Activated T-cell treated with anti-CD3 and anti-CD28 coated beads, Interleukin-2, amount 50 U/mL, for 48 hours (primary cell): ENCODE results near the gene ANKRD18A.

Experiments
- DNase-seq, 2 experiments: peaks; one replicate each; pipeline ENCODE4 v3.0.0-alpha.2; 2020

ANKRD18A gene

DNA sequence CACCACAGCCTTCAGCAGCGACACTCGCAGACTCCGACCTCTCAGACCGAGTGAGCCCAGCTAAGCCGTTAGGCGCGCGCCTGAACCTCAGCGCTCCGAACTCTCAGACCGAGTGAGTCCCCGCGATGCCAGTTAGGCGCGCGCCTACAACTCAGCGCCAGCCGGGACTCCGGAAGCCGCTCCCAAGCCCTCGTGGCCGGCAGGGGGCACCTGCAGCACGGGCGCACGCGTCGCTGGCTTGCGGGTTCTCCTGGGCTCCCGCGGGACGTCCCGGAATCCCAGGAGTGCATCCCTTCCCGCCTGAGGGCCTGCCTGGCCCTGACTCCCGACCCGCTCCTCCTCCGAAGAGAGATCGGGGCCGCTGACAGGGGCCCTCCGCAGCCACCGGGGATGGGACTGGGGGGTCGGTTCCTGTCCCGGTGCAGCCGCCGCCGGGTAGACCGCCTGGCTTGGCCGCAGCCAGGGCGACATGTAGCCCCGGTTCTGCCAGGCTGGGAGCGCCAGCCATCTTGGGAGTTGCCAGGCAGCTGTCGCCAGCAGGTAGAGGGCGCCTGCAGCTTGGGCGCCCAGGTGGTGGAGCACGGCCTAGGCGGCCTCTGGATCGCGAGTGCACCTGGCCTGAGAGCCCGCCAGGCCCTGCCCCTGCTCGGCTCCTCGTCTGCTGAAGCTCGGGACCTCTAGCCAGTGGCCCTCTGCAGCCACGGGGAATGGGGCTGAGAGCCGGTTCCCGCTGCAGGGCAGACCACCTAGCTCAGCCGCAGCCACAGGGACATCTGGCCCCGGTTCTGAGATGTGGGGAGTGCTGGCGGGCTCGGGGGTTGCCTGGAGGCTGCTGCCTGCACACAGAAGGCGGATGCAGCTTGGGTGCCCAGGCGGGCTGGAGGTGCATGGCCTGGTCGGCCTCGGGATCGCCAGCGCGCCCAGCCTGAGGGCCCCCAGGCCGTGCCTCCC is at the start of gene ANKRD18A:
TSS of gene ANKRD18A (minus strand) at position 114 of the 951 bp plus-strand sequence. CDS start 311 bp downstream, outside the sequence.
- peak; percentile 80 to 85 for DNase-seq

DNA sequence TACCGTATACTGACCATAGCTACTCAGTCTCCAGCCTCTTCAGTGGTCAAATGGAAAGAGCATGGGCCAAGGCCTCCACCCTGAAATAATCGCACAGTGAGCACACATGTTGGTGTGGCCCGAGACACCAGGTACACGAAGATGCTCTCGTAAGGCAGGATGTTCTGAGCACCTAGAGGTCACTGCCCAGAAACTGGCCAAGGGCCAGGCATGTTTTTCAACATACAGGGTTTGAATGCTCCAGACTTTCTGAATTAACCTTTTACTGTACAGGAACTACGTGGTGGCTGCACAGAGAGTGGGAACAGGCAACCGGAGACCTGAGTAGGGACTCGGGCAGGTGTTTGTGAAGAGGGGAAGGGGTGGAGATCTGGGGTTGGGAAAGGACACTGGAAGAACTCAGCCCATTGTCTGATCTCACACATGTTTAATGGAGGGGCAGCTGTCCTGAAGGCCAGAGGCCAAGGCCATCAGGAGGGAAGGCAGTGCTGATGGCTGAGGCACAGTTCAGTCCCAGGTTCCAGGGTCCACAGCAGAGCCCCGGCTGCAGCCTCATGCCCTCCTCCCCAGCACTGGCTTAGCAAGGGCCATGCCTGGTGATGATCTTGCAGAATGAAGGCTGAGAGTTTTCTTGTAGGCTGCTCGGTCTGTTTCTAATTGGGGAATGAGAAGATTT is 48.5 kb upstream of the ANKRD18A start:
- no peak for DNase-seq

DNA sequence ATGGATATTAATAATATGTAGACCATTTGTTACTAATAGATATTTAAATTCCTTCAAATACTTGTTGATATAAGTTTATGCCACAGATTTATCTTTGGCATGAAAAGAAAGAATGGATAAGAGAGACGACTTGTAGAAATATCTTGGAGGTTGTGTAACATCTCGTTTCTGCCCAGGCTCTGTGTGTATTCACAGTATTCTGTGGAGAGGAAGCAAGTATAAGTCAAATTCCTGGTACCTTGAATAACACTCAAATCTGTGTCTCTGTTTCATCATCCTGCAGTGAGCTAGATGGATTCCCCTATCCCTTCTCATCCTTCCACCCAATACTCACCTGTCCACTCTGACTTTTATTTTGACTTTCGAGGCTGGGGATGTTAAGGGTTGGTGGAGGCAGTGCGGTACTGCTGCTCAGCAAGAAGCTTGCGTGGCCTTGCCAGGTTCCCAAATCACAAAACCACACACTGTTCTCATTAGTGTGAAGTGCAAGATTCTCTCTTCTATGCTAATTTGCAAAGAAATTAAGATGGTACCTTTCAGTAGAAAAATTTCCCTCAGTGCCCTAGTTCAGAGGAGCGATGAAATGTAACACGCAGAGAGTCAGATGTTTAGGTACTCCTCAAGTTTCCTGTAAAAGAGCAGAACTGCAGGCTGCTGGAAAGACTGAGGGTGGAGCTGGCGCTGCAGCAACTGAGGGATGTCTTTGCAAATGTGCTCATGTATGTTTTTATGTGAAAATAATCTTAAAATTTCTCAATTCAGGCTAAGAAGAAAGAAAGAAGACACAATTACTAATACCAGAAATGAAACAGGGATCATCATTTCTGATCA is 42.6 kb upstream of the ANKRD18A start:
- no peak for DNase-seq

DNA sequence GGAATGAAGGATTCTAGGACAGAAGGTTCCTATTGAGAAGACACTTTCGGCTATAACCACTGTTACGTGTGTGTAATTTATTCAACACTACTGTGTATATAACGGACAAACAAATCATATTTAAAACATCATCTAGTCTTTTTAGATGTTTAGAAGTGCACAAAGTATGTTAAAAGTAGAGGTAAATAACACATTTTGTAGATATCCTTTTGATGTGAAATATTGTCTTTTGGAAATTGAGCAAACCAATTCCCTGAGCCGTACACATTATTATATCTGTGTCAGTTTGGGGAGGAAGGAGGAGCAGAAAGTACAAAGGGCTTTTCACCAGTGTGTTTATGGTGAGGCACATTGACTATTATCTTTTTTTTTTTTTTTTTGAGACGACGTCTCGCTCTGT is 39.1 kb upstream of the ANKRD18A start:
- DNase-seq, result no peak

DNA sequence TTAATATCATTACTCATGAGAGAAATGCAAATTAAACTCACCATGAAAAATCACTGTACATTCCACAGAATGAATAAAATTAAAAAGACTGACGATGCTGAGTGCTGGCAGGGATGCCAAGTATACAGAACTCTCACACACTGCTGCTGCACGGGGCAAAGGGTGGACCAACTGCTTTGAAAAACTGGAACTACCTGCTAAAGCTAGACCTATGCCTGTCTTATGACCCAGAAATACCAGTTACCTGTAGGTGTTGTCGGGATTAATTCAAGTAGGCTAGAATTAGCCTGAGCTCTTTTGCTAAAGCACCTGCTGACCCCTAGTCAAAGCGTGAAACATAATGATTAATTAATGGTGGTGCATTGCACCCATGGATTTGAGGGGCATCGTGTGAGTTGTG is 36.5 kb upstream of the ANKRD18A start:
- DNase-seq, result no peak

DNA sequence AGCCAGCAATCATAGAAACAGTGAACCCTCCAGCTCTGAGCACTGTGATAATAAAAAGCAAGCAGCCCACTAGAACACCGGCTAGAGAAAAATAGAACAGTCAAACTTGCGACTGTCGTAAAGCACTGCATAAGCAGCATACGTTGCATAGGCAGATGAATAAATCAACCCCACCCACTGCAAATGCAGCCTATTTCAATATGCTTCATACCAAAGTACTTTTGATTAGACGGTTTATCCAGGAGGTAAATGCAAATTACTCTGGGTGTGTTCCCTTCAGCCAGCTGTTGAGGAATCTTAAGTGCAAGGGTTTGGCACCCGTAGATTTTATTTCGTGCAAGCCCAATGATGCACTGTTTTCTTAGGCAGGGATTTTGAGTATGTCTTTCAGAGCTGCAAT is 32.1 kb upstream of the ANKRD18A start:
- DNase-seq, result no peak

DNA sequence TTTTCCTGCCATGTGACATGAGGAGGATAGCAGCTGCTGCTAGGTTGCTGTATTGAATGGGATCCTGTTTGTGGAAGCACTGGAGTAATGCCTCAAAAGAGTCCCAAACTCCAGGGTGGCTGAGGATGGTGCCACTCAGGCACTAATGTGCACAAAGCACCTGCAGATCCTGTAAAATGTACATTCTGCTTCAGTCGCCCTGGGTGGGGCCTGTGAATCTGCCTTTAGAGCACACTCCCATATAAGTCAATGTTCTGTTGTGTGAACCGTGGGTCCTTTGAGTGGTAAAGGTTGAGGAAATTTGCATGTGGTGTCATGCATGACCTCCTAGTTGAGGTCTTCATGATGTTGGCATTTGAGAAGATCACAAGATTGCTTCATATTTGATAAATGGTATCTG is 31.6 kb upstream of the ANKRD18A start:
- DNase-seq, result no peak

DNA sequence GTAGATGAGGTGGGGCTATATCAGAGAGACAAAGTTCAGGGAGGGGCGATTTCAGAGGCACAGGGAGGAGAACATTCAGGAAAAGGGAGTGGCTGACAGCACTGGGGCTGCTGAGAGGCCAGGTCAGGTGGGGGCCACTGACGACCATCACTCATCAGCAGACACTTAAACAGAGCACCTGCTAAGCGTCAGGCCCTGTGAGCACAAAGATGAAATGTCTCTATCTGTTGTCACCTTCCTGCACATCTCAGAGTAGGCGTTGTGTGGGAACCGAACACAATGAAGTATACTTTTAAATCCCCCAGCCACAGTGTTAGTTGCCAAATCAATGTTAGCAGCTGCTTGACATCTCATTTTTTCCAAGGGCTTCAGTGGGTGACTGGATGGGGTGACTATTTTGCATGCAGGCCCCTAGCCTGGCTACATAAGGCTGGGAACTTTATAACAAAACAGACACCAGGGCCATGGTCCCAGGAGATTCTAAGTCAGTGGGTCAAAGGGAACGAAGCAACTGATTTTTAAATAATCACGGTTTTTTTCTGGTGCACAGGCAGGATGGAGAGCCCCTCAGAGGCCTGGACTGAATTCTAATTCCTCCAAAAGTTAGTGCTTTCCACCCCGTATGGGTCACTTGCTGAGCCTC is 31.1 kb upstream of the ANKRD18A start:
- DNase-seq, result no peak

DNA sequence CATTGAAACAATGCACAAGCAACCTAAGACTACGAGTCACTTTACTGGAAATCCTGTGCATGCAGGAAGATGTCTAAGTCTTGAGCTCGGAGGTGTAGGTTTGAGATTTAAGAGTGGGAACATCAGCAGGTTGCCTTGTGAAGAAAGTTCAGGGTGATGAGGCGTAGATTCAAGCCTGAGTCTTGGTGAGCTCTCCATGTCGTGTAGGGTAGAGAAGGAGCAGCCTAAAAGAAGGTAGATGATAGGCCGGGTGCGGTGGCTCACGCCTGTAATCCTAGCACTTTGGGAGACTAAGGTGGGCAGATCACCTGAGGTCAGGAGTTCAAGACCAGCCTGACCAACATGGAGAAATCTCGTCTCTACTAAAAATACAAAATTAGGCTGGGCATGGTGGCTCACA is 30.2 kb upstream of the ANKRD18A start:
- DNase-seq, result no peak

DNA sequence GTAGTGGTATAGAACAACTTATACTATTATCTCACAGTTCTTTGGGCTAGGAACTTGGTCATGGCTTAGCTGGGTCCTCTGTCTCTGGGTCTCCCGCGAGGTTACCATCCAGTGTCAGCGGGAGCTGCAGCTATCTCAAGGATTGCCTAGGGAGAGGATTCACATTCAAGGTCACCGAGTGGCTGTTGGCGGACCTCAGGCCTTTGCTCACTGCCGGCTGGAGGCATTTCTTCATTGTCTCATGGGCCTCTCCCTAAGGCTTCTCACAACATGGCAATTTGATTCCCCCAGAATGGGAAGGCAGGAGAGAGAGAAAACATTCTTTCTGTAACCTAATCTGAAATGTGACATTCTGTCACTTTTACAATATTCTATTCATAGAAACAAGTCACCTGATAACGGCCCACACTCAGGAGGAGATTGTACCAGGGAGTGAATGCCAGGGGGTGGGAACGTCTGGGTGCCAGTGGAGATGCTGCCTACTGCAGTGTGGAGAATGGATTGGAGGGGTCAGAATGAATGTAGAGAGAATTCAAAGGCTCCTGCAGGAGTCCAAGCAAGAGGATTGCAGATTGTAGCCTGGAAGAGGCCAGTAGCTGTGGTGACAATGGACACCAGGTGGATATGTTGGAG is 29.5 kb upstream of the ANKRD18A start:
- no peak for DNase-seq

DNA sequence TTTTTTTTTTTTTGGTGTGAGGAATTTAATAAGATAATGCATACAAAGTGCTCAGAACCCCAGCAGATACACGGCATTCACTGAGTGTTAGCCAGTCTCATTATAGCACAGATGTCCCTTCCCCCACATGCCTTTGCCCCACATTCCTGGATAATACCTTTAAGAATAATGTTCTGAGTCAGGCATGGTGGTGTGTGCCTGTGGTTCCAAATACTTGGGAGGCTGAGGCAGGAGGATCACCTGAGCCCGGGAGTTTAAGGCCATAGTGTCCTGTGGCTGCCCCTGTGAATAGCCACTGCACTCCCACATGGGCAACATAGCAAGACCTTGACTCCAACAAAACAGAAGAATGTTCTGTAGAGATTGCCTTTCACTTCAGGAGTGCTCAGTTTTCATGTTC is 24.2 kb upstream of the ANKRD18A start:
- no peak for DNase-seq

DNA sequence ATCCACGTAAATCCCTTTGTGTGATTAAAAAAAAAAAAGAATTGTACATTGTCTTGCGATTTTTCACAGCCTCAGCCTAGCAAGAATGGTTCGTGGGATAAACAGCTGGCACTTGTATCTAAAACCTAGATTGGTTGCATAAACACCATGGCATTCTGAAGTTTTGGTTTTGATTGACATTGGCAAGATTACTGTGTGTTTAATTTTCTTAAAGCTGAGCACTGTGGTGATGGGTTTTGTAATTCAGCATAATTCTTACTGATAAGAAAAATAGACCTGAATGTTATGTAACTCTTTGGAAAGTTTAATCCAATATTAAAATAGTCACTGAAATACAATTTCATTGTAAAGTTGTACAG is 23.4 kb upstream of the ANKRD18A start:
- no peak for DNase-seq

DNA sequence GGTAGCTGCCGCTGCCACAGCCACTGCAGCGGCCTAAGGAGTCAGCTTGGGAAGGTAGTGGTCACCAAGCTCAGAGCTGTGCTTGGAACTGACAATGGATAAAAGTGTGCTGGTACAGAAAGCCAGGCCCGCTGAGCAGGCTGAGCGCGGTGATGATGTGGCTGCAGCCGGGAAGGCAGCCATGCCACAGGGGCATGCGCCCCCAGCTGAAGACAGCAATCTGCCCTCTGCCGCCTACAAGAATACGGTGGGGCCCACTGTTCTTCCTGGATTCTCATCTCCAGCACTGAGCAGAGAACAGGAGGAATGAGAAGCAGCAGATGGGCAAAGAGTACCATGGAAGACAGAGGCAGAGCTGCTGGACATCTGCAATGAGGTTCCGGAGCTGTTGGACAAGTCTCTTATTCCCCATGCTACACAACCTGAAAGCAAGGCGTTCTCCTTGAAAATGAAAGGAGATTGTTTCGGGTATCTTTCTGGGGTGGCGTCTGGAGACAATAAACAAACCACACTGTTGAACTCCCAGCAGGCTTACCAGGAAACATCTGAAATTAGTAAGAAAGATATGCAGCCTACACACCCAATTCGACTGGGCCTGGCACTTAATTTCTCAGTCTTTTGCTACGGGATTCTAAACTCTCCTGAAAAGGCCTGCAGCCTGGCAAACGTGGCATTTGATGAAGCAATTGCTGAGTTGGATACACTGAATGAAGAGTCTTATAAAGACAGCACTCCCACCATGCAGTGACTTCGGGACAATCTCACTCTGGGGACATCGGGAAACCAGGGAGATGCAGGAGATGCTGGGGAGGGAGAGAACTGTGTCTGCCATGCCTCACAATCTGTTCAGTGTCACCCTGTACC is 22.8 kb upstream of the ANKRD18A start:
- no peak for DNase-seq

DNA sequence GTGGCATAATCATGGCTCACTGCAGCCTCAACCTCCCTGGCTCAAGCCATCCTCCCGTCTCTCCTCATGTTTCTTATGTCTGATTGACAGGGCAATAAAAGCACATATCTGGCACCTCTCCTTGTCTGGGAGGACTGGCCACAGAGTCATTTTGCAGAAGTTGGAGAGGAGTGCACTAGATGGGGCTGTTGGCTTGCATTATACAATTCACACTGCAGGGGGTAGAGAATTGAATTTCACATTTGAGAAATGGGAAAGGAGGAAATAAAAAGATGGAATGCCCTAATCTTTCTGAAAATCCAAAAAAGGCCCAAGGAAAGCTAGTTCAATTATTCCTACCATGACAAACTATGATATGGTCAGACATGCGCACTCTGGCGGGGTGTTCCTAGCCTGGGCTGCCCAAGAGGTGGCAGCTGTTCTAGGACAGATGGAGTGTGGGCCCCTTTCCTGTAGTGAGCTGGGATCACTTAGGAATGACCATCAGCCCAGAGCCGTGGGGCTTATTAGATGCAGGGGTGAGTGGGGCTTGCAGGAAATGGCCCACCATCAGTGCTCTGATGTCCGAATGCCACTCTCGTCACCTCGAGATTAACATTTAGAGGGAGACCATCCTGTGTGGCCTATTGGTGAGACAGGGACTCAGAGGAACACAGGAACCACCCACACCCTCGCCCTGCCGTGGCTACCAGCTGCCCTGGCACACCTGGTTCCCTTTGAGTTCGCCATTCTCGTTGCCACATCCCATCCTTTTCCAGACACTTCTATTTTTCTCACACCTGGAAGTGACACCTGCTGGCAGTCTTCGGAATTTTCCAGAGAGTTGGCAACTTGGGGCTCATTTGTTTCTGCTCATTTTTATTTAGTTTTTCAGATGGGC is 21.8 kb upstream of the ANKRD18A start:
- DNase-seq, result peak in 1 of 2 experiments; percentile 20

DNA sequence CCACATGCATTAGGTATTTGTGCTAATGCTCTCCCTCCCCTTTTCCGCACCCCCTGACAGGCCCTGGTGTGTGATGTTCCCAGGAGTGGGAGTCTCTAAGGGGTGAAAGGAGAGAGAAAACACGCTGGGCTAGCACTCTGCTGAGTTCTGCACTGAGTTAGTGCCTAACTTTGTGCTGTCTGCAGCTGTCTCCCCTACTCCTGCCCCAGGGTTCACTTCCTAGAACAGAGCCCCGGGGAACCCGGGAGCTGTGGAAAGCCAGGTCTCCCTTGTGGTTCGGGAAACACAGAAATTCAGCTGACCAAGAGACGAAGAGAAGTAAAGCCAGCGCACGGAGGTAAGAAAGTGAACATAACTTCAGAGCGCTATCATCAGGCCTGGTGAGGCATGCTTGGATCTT is 20.7 kb upstream of the ANKRD18A start:
- no peak for DNase-seq

DNA sequence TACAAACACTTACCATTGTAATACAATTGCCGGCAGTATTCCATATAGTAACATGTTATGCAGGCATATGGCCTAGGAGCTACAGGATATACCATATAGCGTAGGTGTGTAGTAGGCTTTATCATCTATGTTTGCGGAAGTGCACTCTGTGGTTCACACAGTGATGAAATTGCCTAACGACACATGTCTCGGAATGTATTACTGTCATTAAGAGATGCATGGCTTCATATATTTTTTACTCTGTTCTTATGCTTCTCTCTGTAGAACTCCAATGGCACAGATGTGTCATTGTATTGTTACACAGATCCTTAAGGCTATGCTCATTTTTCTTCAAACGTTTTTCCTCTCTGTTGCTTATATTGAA is 19.2 kb upstream of the ANKRD18A start:
- no peak for DNase-seq

DNA sequence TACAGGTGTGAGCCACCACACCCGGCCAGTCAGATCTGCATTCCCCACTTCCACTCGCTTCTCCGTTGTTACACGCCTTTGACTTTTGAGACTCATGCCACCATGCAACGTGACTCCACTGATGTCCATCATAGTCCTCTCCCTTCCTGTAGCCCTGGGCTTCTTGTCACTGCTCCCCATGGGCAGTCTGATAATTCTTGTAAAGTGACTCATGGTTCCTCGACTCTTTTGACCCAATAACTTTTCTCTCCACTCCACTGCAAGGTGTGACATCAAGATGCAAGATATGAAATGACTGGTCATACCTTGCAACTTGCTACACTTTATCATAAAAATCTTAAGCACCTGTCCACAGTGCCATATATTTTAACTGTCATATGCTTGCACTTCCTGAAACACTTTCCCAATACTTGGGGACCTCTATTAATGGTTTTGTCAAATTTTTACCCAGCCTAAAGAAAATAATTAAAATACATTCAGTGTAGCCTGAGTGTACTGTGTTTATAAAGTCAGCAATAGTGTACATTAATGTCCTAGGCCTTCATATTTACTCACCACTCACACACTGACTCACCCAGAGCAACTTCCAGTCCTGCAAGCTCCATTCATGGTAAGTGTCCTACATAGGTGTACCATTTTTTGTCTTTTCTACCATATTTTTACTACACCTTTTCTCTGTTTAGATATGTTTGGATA is 18.6 kb upstream of the ANKRD18A start:
- no peak for DNase-seq

DNA sequence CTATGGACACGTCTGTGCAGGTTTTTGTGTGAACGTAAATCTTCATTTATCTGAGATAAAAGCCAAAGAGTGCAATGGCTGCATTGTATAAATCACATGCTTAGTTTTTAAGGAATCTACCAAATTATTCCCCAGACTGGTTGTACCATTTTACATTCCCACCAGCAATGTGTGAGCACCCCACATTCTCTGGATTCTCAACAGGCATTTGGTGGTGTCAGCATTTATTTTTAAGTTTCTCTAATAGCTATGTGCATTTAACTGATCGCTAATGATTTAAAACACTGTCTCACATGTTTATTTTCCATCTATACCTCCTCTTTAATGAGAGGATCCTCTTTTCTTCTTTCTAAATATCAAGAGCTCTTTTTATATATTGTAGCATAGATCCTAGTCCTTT is 13.9 kb upstream of the ANKRD18A start:
- DNase-seq, result no peak

DNA sequence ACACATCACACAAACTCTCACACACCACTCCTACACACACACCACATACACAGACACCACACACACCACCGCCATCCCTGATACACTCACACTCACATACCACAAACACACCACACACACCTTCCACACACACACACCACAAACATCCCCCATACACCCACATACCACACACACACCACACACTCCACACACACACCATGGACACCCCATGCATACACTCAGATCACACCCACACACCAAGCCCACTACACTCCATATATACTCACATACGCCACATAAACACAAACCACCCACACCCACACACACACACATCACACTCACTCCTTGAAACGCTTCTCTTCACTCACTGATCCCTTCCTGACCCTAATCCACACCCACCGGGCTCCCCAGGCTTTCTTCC is 9.1 kb upstream of the ANKRD18A start:
- no peak for DNase-seq

DNA sequence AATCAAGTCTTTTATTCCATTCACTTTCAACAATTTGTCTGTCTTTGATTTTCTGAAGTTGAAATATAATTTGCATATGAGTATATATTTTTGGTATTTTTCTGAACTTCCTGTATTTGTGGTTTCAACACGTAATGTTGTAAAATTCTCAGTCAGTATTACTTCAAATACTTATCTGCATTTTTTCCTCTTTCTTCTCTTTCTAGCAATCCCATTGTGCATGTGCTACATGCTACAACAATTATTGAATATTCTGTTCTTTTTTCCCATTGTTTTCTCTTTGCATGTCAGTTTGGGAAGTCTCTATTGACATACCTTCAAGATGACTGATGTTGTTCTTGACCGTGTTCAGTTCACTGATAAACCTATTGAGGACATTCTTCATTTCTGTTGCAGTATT is 5.6 kb upstream of the ANKRD18A start:
- DNase-seq, result no peak
